A549 treated with dexamethasone at 1 μM for 4 hours (cell line): ENCODE measurements around the gene PAAF1. TPM values are rescaled to one million over a fixed set of nuclear protein-coding genes. Genes with fewer than 3 reads are reported as not detected.

ENCODE experiments used
- total RNA-seq: library from RNA; stranded (reverse); fragments of 200-300 nt; extraction: Qiagen RNA extraction; gene quantifications from 5 replicates; pipeline ENCODE4 v1.2.3, GENCODE V29; 2022

PAAF1 gene, protein sequence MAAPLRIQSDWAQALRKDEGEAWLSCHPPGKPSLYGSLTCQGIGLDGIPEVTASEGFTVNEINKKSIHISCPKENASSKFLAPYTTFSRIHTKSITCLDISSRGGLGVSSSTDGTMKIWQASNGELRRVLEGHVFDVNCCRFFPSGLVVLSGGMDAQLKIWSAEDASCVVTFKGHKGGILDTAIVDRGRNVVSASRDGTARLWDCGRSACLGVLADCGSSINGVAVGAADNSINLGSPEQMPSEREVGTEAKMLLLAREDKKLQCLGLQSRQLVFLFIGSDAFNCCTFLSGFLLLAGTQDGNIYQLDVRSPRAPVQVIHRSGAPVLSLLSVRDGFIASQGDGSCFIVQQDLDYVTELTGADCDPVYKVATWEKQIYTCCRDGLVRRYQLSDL
- 9.9 to 13.5 TPM (median 12.4 TPM) in 5 replicates for total RNA-seq

DNA sequence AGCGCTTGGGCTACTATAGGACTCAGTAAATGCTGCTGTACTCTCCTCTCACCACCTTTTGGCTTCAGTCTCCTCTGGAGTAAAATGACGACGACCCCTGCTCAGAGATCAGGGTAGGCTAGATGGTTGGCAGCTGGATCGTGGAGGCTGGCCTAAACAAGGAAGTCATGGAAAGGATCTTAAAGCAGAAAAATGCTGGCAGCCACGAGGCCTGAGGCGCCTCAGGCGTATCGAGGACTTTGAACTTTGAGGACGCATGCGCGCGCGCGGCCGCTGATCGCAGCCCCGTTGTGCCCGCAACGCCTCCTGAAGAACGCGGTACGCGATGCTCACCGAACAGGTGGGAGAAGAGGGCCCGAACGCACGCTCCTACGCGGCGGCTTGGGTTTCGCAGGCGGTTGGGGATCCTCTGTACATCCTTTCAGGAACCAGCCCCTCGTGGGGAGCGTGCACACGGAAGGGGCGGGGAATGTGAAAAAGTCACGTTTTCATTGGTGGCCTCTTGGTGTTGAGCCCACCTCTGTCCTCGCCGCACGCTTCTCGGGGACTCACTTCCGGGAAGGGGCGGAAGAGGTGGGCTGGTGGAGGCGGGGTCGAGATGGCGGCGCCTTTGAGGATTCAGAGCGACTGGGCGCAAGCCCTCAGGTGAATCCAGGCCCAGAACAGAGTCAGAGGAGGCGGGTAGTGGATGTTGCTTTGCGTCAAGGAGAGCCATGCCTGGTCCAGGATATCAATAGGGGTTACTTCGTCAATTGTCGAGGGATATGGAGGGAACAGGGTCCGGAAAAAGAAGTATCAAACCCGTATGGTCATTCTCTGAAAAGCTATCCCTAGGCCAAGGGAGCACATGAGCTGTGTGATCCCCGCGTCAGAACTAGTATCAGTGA, at the start of gene PAAF1, which contains the start of gene COA4:
TSS of gene PAAF1 (plus strand) at position 576 of the 887 bp plus-strand sequence. CDS start at position 599, 23 bp downstream.
TSS of gene COA4 (minus strand) at position 423 of the 887 bp plus-strand sequence. CDS start 3,468 bp downstream, outside the sequence.

DNA sequence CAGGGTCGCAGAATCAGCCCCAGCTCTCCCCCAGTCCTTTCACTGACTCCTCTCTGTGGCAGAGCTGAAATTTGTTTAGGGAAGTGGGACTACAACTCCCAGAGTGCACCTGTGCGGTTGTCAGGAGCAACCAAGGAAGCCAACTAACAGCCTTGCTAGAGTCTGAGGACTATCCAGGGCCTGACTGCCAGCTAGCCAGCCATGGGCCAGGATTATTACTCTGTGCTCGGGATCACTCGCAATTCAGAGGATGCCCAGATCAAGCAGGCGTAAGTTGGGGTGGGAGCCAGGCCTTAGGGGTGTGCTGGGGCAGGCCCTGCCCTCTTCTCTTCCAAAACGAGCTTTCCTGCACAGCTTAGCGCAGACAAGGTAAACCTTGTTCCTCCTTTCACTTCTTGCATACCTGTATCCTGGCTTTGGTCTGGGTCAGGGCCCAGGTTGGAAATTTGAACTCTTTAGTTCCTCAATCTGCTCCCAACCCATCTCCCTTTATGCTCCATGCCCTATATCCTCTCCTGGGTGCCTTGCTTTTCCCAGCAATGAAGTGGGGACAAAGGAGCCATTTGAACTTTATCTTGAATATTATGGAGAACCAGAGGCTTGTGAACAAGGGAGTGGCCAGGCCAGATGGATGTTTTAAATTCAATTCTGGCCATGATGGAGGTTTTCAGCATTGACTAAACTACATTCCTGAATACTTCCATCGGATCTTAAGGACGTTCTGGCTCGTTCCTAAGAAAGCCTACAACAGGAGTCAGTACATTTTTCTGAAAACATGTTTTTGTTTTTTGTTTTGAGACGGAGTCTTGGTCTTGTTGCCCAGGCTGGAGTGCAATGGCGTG, 74.3 kb downstream of the PAAF1 start, which contains the start of gene DNAJB13:
TSS of gene DNAJB13 (plus strand) at position 158 of the 842 bp plus-strand sequence. CDS start at position 202, 44 bp downstream.

Other genes starting within 250 kb of the PAAF1 start
- gene PLEKHB1, start 230.4 kb upstream of the PAAF1 start, total RNA-seq: 0.61 to 1.6 TPM (median 1.0 TPM) in 5 replicates
- gene RAB6A, start 115.9 kb upstream of the PAAF1 start, total RNA-seq: 58.9 to 73.7 TPM (median 70.5 TPM) in 5 replicates
- 46.0 to 60.4 TPM (median 46.6 TPM) in 5 replicates for gene MRPL48, start 89.1 kb upstream of the PAAF1 start, total RNA-seq
- 112 to 146 TPM (median 121 TPM) in 5 replicates for gene COA4, start 153 bp upstream of the PAAF1 start, total RNA-seq
- gene DNAJB13, start 74.0 kb downstream of the PAAF1 start, total RNA-seq: 0.56 to 0.95 TPM (median 0.78 TPM) in 5 replicates
- gene UCP2, start 105.8 kb downstream of the PAAF1 start, total RNA-seq: 83.0 to 92.6 TPM (median 87.9 TPM) in 5 replicates
- gene UCP3, start 132.1 kb downstream of the PAAF1 start, total RNA-seq: 0.68 to 1.7 TPM (median 1.1 TPM) in 5 replicates